HCT116 (cell line): ENCODE results near the gene ITGAL. TPM values are rescaled to one million over a fixed set of nuclear protein-coding genes. Genes with fewer than 3 reads are reported as not detected.

ENCODE experiments used
- ATF3 ChIP-seq: IDR thresholded peaks from 2 replicates; pipeline ENCODE4 v1.6.1; 2012
- CBX3 ChIP-seq: IDR thresholded peaks from 2 replicates; pipeline ENCODE4 v1.6.1; 2012; ENCODE audit warnings: low read depth
- EGR1 ChIP-seq: IDR thresholded peaks from 2 replicates; pipeline ENCODE4 v1.6.1; 2012; ENCODE audit warnings: low read depth
- ELF1 ChIP-seq: IDR thresholded peaks from 2 replicates; pipeline ENCODE4 v1.6.1; 2012; ENCODE audit warnings: low read depth, borderline replicate concordance
- EZH2 ChIP-seq: fragments of 200-600 bp; sonication (generic); IDR thresholded peaks from 2 replicates; pipeline ENCODE4 v1.6.1; 2017; ENCODE audit warnings: antibody characterized with exemption, mixed run types
- EZH2phosphoT487 ChIP-seq: fragments of 200-600 bp; IDR thresholded peaks from 2 replicates; pipeline ENCODE4 v1.6.1; 2018; ENCODE audit warnings: antibody characterized with exemption, borderline replicate concordance
- JUND ChIP-seq: IDR thresholded peaks from 2 replicates; pipeline ENCODE4 v1.6.1; 2012
- SRF ChIP-seq: IDR thresholded peaks from 2 replicates; pipeline ENCODE4 v1.6.1; 2012; ENCODE audit warnings: low read depth
- TCF7L2 ChIP-seq: IDR thresholded peaks from 2 replicates; pipeline ENCODE4 v1.7.0; 2011; ENCODE audit warnings: borderline replicate concordance, inconsistent platforms; ENCODE audit not compliant: insufficient read depth, insufficient read length; ENCODE audit errors: extremely low read depth
- YY1 ChIP-seq: IDR thresholded peaks from 2 replicates; pipeline ENCODE4 v1.6.1; 2011; ENCODE audit warnings: low read length, low read depth, moderate library complexity, mild to moderate bottlenecking; ENCODE audit not compliant: insufficient replicate concordance; ENCODE audit errors: extremely low read depth
- ZBTB33 ChIP-seq: IDR thresholded peaks from 2 replicates; pipeline ENCODE4 v1.6.1; 2011; ENCODE audit warnings: mild to moderate bottlenecking, low read length, moderate library complexity; ENCODE audit not compliant: insufficient replicate concordance; ENCODE audit errors: extremely low read depth
- ZFX ChIP-seq: fragments of 450-650 bp; IDR thresholded peaks from 2 replicates; pipeline ENCODE4 v1.6.1; 2017
- ZNF274 ChIP-seq: fragments of 200-500 bp; sonication (Bioruptor generic); IDR thresholded peaks from 2 replicates; pipeline ENCODE4 v1.6.1; 2014; ENCODE audit warnings: mild to moderate bottlenecking, low read depth, low read length, inconsistent platforms
- total RNA-seq: library from RNA; stranded (reverse); gene quantifications from one replicate; pipeline ENCODE4 v1.2.1, GENCODE V29; 2021; ENCODE audit not compliant: unreplicated experiment
- TF ChIP-seq, protein P1 (sequence below), 3 experiments: fragments of 200-600 bp in 1 of 3; sonication (generic) in 1 of 3; IDR thresholded peaks in 2 of 3; conservative IDR thresholded peaks in 1 of 3; 2 replicates each; pipeline ENCODE4 v1.5.1; 2012 to 2017; ENCODE audit warnings: low read depth in 2 of 3, low read length in 2 of 3, antibody characterized with exemption in 1 of 3, borderline replicate concordance in 1 of 3, control low read depth in 1 of 3, mild to moderate bottlenecking in 1 of 3, mixed read lengths in 1 of 3, mixed run types in 1 of 3, moderate library complexity in 1 of 3; ENCODE audit not compliant: insufficient read depth in 1 of 3

The ITGAL gene
- total RNA-seq, 1 experiment from 2014 or later = 1.4 TPM

- TF ChIP-seq, protein P1, sequence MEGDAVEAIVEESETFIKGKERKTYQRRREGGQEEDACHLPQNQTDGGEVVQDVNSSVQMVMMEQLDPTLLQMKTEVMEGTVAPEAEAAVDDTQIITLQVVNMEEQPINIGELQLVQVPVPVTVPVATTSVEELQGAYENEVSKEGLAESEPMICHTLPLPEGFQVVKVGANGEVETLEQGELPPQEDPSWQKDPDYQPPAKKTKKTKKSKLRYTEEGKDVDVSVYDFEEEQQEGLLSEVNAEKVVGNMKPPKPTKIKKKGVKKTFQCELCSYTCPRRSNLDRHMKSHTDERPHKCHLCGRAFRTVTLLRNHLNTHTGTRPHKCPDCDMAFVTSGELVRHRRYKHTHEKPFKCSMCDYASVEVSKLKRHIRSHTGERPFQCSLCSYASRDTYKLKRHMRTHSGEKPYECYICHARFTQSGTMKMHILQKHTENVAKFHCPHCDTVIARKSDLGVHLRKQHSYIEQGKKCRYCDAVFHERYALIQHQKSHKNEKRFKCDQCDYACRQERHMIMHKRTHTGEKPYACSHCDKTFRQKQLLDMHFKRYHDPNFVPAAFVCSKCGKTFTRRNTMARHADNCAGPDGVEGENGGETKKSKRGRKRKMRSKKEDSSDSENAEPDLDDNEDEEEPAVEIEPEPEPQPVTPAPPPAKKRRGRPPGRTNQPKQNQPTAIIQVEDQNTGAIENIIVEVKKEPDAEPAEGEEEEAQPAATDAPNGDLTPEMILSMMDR (IDR thresholded peaks at IDR 0.05 in 2 of 3, conservative IDR thresholded peaks at IDR 0.05 in 1 of 3; ENCODE audit: borderline replicate concordance in 1 of 3, insufficient read depth in 1 of 3, low read depth in 2 of 3, low read length in 2 of 3) = no peak
- TF ChIP-seq EGR1 (peak; percentile 98), EZH2phosphoT487 (no peak), ZFX (peak; percentile 89), ZBTB33 (no peak), ATF3 (no peak), ELF1 (no peak; the same call in 1 of the 2 replicates), EZH2 (no peak), JUND (peak; percentile 62), CBX3 (no peak), YY1 (peak; percentile 99), SRF (peak; percentile 56; the same call in 1 of the 2 replicates), TCF7L2 (peak; percentile 64), ZNF274 (no peak)
Observed at GRCh38 chr16:30557957-30558788, 85.6 kb downstream of the ITGAL start, which contains the start of gene ZNF764 (continued).
